Stimulated activated CD4-positive, alpha-beta T cell treated with anti-CD3 and anti-CD28 coated beads, Interleukin-4, amount 100 ng/mL, for 4 hours (primary cell): Measurements from ENCODE around the gene SERPINB11.
"Not testable (repeated sequence)": the region's sequence is repeated elsewhere in the genome, so short reads cannot be mapped to it uniquely, and the experiment has no call there.

Experiments
- DNase-seq, 2 experiments: peaks; one replicate each; pipeline ENCODE4 v3.0.0-alpha.2; 2020

The SERPINB11 gene

GRCh38 chr18:63731215-63731614, 28.5 kb downstream of the SERPINB11 start:
- no peak for DNase-seq

GRCh38 chr18:63736876-63737275, 34.1 kb downstream of the SERPINB11 start:
- DNase-seq: no peak

- DNase-seq: no peak
Measured at GRCh38 chr18:63741769-63742168, 39.0 kb downstream of the SERPINB11 start.

GRCh38 chr18:63747006-63747405, 44.2 kb downstream of the SERPINB11 start:
- no peak for DNase-seq

GRCh38 chr18:63749489-63749888, 46.7 kb downstream of the SERPINB11 start:
- DNase-seq: no peak

- no peak for DNase-seq
Measured at GRCh38 chr18:63752636-63753035, 49.9 kb downstream of the SERPINB11 start.

GRCh38 chr18:63753676-63754075, 50.9 kb downstream of the SERPINB11 start:
- DNase-seq: no peak

GRCh38 chr18:63757541-63757940, 54.8 kb downstream of the SERPINB11 start:
- DNase-seq: no peak

GRCh38 chr18:63758615-63759240, 56.0 kb downstream of the SERPINB11 start:
- no peak for DNase-seq

- not testable (repeated sequence) for DNase-seq
Measured at GRCh38 chr18:63759786-63760185, 57.0 kb downstream of the SERPINB11 start.

GRCh38 chr18:63762518-63762917, 59.8 kb downstream of the SERPINB11 start:
- no peak for DNase-seq

- DNase-seq: no peak
Measured at GRCh38 chr18:63763831-63764600, 61.3 kb downstream of the SERPINB11 start.

GRCh38 chr18:63765837-63766236, 63.1 kb downstream of the SERPINB11 start:
- DNase-seq: no peak
